GM10847 (cell line): Measurements from ENCODE around the gene POLE3.

Source experiments
- POLR2A ChIP-seq: IDR thresholded peaks from 2 replicates; pipeline ENCODE4 v1.6.1; 2011; ENCODE audit not compliant: insufficient read length; ENCODE audit errors: extremely low read depth

The POLE3 gene

GRCh38 chr9:113416149-113416721 lies 5.8 kb upstream of the POLE3 start:
- TF ChIP-seq POLR2A: no peak

- no peak for TF ChIP-seq POLR2A
Measured at GRCh38 chr9:113409883-113410206, 630 bp downstream of the POLE3 start.

- no peak for TF ChIP-seq POLR2A
Measured at GRCh38 chr9:113409481-113409880, 994 bp downstream of the POLE3 start.

- TF ChIP-seq POLR2A: no peak
Measured at GRCh38 chr9:113403646-113404045, 6.8 kb downstream of the POLE3 start.

GRCh38 chr9:113401027-113401792 lies 9.3 kb downstream of the POLE3 start, which contains the start of gene ALAD:
Gene ALAD (minus strand): TSS chr9:113401284. CDS start chr9:113393559, 7,725 bp downstream.
- TF ChIP-seq POLR2A: peak; percentile 73

- TF ChIP-seq POLR2A: no peak
Measured at GRCh38 chr9:113399646-113400200, 10.8 kb downstream of the POLE3 start.

- no peak for TF ChIP-seq POLR2A
Measured at GRCh38 chr9:113398796-113399195, 11.7 kb downstream of the POLE3 start.

- no peak for TF ChIP-seq POLR2A
Measured at GRCh38 chr9:113397203-113397631, 13.3 kb downstream of the POLE3 start.

GRCh38 chr9:113395000-113395861 lies 15.2 kb downstream of the POLE3 start:
- TF ChIP-seq POLR2A: no peak

GRCh38 chr9:113393281-113393680 lies 17.2 kb downstream of the POLE3 start:
- TF ChIP-seq POLR2A: no peak

GRCh38 chr9:113391917-113392316 lies 18.6 kb downstream of the POLE3 start:
- TF ChIP-seq POLR2A: no peak

GRCh38 chr9:113390192-113390960 lies 20.1 kb downstream of the POLE3 start:
- no peak for TF ChIP-seq POLR2A

- TF ChIP-seq POLR2A: no peak
Measured at GRCh38 chr9:113389451-113389850, 21.0 kb downstream of the POLE3 start.

- TF ChIP-seq POLR2A: no peak
Measured at GRCh38 chr9:113388833-113389232, 21.6 kb downstream of the POLE3 start.
